Fibroblast of lung (primary cell): ENCODE measurements around the gene INSC. TPM values are rescaled to one million over a fixed set of nuclear protein-coding genes. Genes with fewer than 3 reads are reported as not detected.

Source experiments
- DNase-seq, 2 donors: peaks; one replicate each; pipeline versions ENCODE4 v3.0.0 to v3.0.0-alpha.2; 2010; ENCODE audit warnings: low read depth in 2 of 2
- H2AFZ ChIP-seq: 2 replicates; pipeline ENCODE4 v1.5.1; 2012; ENCODE audit warnings: low read length, control low read depth, inconsistent platforms
- H3K27ac ChIP-seq: 2 replicates; pipeline ENCODE4 v1.5.1; 2011; ENCODE audit warnings: low read length, control low read depth; ENCODE audit not compliant: insufficient read depth
- H3K27me3 ChIP-seq: 2 replicates; pipeline ENCODE4 v1.5.1; 2011; ENCODE audit warnings: mild to moderate bottlenecking, low read length; ENCODE audit not compliant: control insufficient read depth, insufficient read depth
- H3K36me3 ChIP-seq: 2 replicates; pipeline ENCODE4 v1.5.1; 2011; ENCODE audit warnings: low read length; ENCODE audit not compliant: control insufficient read depth, insufficient read depth
- H3K4me1 ChIP-seq: 2 replicates; pipeline ENCODE4 v1.5.1; 2011; ENCODE audit warnings: low read length; ENCODE audit not compliant: control insufficient read depth, insufficient read depth; ENCODE audit errors: extremely low read depth
- H3K4me2 ChIP-seq: 2 replicates; pipeline ENCODE4 v1.5.1; 2011; ENCODE audit warnings: low read length, control low read depth; ENCODE audit not compliant: insufficient read depth; ENCODE audit errors: extremely low read depth
- H3K4me3 ChIP-seq, 4 experiments: fragments of 200-600 bp in 1 of 4; sonication (generic) in 1 of 4; replicated peaks in 1 of 4; 2 replicates each; pipeline ENCODE4 v1.5.1; 2011 to 2016; ENCODE audit warnings: low read length in 4 of 4, low read depth in 3 of 4, mild to moderate bottlenecking in 3 of 4, control low read depth in 2 of 4, inconsistent platforms in 1 of 4, mixed read lengths in 1 of 4; ENCODE audit not compliant: insufficient read depth in 1 of 4; ENCODE audit errors: control extremely low read depth in 1 of 4
- H3K79me2 ChIP-seq: 2 replicates; pipeline ENCODE4 v1.5.1; 2012; ENCODE audit warnings: mild to moderate bottlenecking, low read length, inconsistent platforms; ENCODE audit not compliant: control insufficient read depth, insufficient read depth
- H3K9ac ChIP-seq: 2 replicates; pipeline ENCODE4 v1.5.1; 2011; ENCODE audit warnings: mild to moderate bottlenecking, low read length, control low read depth; ENCODE audit not compliant: insufficient read depth
- H3K9me3 ChIP-seq: 2 replicates; pipeline ENCODE4 v1.5.1; 2012; ENCODE audit warnings: low read depth, low read length; ENCODE audit not compliant: control insufficient read depth, insufficient read depth
- H4K20me1 ChIP-seq: 2 replicates; pipeline ENCODE4 v1.5.1; 2011; ENCODE audit warnings: low read length; ENCODE audit not compliant: control insufficient read depth, insufficient read depth; ENCODE audit errors: extremely low read depth
- EZH2 ChIP-seq: IDR thresholded peaks from 2 replicates; pipeline ENCODE4 v1.5.1; 2012; ENCODE audit warnings: low read length, control low read depth, mild to moderate bottlenecking; ENCODE audit errors: missing control alignments
- polyA plus RNA-seq, 2 donors: library from polyadenylated mRNA; depleted of rRNA in 1 of 2; stranded (reverse) in 1 of 2; unstranded in 1 of 2; fragments of >200 nt; gene quantifications; 2 replicates each; pipeline ENCODE4 v1.2.1, GENCODE V29; 2011 to 2012; ENCODE audit warnings: missing spikeins in 1 of 2
- total RNA-seq: library from RNA; depleted of rRNA; stranded (reverse); fragments of >200 nt; gene quantifications from 2 replicates; pipeline ENCODE4 v1.2.1, GENCODE V29; 2014
- TF ChIP-seq, protein P1 (sequence below), 2 donors: IDR thresholded peaks in 1 of 2; conservative IDR thresholded peaks in 1 of 2; 1 replicate in 1 of 2; 2 replicates in 1 of 2; pipeline ENCODE4 v1.5.1; 2011 to 2012; ENCODE audit warnings: low read length in 2 of 2, control low read depth in 1 of 2, inconsistent platforms in 1 of 2, low read depth in 1 of 2, mild to moderate bottlenecking in 1 of 2

The INSC gene
- total and polyA plus RNA-seq, 2 donors (not counting 1 experiment from before 2014, with no cell fraction given): 0.90 to 8.3 TPM

DNA sequence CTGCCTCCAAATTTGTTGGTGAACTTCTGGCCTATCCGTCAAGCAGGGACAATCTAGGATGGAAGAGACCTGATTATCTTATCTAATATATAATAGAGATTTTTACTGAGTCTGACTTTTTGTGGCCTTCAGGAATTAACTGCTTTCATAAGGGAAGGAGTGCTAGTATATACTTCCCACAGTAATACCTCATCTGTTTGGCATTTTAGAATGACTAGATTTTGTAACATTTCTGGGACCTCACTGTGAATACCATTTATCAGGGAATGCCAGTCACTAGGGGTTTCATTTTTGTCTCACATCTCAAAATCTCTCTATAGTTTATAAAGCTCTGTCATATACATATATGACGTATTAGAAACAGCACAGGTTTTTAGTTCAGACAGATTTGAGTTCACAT lies 114.3 kb downstream of the INSC start:
- no peak for TF ChIP-seq EZH2
- TF ChIP-seq, protein P1, sequence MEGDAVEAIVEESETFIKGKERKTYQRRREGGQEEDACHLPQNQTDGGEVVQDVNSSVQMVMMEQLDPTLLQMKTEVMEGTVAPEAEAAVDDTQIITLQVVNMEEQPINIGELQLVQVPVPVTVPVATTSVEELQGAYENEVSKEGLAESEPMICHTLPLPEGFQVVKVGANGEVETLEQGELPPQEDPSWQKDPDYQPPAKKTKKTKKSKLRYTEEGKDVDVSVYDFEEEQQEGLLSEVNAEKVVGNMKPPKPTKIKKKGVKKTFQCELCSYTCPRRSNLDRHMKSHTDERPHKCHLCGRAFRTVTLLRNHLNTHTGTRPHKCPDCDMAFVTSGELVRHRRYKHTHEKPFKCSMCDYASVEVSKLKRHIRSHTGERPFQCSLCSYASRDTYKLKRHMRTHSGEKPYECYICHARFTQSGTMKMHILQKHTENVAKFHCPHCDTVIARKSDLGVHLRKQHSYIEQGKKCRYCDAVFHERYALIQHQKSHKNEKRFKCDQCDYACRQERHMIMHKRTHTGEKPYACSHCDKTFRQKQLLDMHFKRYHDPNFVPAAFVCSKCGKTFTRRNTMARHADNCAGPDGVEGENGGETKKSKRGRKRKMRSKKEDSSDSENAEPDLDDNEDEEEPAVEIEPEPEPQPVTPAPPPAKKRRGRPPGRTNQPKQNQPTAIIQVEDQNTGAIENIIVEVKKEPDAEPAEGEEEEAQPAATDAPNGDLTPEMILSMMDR (conservative IDR thresholded peaks at IDR 0.05 in 1 of 2, IDR thresholded peaks at IDR 0.05 in 1 of 2; ENCODE audit: low read depth in 1 of 2, low read length in 2 of 2): no peak
- no peaks in the 10 kb centered on the region for H3K79me2 ChIP-seq
- H3K9ac ChIP-seq: no peak overlapping the region
- no peaks in the 10 kb centered on the region for H3K9me3 ChIP-seq
- no peaks in the 10 kb centered on the region for H3K4me1 ChIP-seq
- H3K27ac ChIP-seq: no peak overlapping the region
- no peak overlapping the region for H3K4me3 ChIP-seq
- no peaks in the 10 kb centered on the region for H3K36me3 ChIP-seq
- H3K27me3 ChIP-seq: no peaks in the 10 kb centered on the region
- no peaks in the 10 kb centered on the region for H4K20me1 ChIP-seq
- peak; percentile 15 to 21 for DNase-seq
- no peak overlapping the region for H3K4me2 ChIP-seq
- no peak overlapping the region for H2AFZ ChIP-seq

DNA sequence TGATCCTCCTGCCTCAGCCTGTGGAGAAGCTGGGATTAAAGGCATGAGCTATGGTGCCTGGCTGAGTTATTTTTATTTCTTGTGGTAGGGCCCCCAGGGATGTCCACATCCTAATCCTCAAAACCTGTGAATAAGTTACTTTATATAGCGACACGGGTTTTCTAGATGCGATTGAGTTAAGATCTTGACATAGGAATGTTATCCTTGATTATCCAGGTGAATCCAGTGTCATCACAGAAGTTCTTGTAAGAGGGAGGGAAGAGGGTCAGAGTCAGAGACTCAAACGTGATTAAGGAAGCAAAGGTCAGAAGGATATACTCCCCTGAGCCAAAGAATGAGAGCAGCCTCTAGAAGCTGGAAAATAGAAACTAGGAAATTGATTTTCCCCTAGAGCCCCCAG lies 117.8 kb downstream of the INSC start:
- no peaks in the 10 kb centered on the region for H3K79me2 ChIP-seq
- H3K36me3 ChIP-seq: no peaks in the 10 kb centered on the region
- H3K27ac ChIP-seq: no peak overlapping the region
- H3K9me3 ChIP-seq: no peaks in the 10 kb centered on the region
- H3K27me3 ChIP-seq: no peaks in the 10 kb centered on the region
- H3K4me3 ChIP-seq: no peak overlapping the region
- TF ChIP-seq EZH2: no peak
- TF ChIP-seq, protein P1 (conservative IDR thresholded peaks at IDR 0.05 in 1 of 2, IDR thresholded peaks at IDR 0.05 in 1 of 2; ENCODE audit: low read depth in 1 of 2, low read length in 2 of 2): no peak
- no peaks in the 10 kb centered on the region for H3K4me1 ChIP-seq
- H3K9ac ChIP-seq: no peak overlapping the region
- DNase-seq: no peak
- H3K4me2 ChIP-seq: no peak overlapping the region
- no peak overlapping the region for H2AFZ ChIP-seq
- H4K20me1 ChIP-seq: no peaks in the 10 kb centered on the region

DNA sequence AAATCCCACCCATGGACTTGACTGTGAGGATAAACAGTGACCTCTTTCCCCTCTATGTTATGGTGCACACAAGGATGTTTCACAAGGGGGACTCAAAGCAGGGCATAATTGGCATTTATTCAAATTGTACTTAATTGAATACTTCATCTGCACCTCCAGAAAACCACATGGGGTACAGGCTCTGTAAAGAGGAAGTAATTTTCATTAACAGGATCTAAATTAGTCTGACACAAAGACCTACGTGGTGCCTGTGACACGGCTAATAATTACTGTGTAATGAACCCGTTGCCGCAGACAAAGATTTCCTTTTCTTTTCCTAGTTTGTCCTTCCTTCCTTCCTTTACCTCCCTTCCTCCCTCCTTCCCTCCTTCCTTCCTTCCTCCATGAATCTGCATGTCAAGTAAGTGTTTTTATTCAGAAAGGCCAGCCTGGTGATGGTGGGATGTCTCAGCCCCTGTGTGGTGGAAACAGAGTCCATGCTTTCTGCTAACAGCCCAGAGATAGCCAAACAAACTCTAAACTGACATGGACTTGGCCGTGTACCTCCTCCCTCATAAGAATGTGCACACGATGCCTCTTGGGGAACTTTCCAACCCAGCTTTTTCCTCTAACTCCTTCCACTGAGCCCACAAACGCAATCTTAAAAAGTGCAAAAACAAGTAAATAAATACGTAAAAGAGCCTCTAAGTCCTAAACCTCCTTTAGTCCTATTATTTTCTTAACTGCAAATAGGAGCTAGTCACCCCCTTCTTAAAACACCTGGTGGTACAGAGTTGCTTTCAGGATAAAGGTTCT lies 118.8 kb downstream of the INSC start:
- no peaks in the 10 kb centered on the region for H3K9me3 ChIP-seq
- no peak overlapping the region for H3K9ac ChIP-seq
- H3K36me3 ChIP-seq: no peaks in the 10 kb centered on the region
- DNase-seq: no peak
- H4K20me1 ChIP-seq: no peaks in the 10 kb centered on the region
- H3K4me3 ChIP-seq: no peak overlapping the region
- H2AFZ ChIP-seq: no peak overlapping the region
- H3K27me3 ChIP-seq: no peaks in the 10 kb centered on the region
- H3K27ac ChIP-seq: no peak overlapping the region
- H3K4me1 ChIP-seq: no peaks in the 10 kb centered on the region
- H3K4me2 ChIP-seq: no peak overlapping the region
- no peak for TF ChIP-seq EZH2
- TF ChIP-seq, protein P1 (conservative IDR thresholded peaks at IDR 0.05 in 1 of 2, IDR thresholded peaks at IDR 0.05 in 1 of 2; ENCODE audit: low read depth in 1 of 2, low read length in 2 of 2): no peak
- no peaks in the 10 kb centered on the region for H3K79me2 ChIP-seq
